Measurements from ENCODE around the gene LY86. TPM values are rescaled to one million over a fixed set of nuclear protein-coding genes. Genes with fewer than 3 reads are reported as not detected.

LY86 gene
- total and polyA plus RNA-seq, 2 donors (not counting 3 experiments of a cell fraction or from before 2014, with no cell fraction given) = not detected

DNA sequence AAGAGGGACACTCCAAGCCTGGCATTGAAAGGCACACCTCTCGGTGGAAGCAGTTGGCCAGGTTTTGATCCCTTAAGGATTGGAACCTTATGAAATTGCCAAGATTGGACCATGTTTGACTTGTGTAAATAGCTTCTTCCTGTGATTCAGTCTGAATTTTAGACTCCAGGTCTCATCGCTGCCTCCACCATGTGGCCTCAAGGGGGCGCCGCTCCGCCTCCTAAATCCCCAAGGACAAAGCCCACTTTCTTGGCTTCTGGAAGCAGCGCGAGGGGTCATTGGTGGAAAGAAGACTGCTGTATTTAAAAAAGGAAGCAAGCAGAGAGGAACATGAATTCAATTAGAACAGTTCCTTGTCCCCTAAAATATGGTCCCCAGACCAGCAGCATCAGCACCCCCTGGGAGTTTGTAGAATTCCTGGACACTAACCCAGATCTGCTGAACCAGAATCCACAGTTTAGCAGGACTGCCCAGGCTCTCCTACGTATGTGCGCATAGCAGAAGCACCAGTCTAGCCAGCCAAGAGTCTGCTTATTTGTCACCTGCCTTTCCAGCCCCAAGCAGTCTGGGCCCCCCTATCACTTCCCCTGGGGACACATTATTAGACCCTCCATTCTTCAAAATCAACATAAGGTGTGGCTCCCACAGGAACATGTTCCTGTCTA lies 108.5 kb downstream of the LY86 start:
- Histone ChIP-seq H3K9ac (replicated peaks; ENCODE audit: extremely low read depth, insufficient read depth, low read length) (no peak overlapping the region), H3K4me1 (ENCODE audit: control insufficient read depth, extremely low read depth, insufficient read depth, low read length) (peaks cover 12% of the 10 kb centered on the region), H3K79me2 (ENCODE audit: control insufficient read depth, insufficient read depth, low read length) (no peaks in the 10 kb centered on the region), H3K27ac (ENCODE audit: insufficient read depth, low read depth, low read length) (peak overlapping the region; percentile 20), H2AFZ (ENCODE audit: low read depth, low read length) (peak overlapping the region; percentile 73), H3K9me1 (replicated peaks; ENCODE audit: control insufficient read depth, extremely low read depth, insufficient read depth, low read length) (no peaks in the 10 kb centered on the region), H3K36me3 (ENCODE audit: control insufficient read depth in 2 of 2, extremely low read depth in 1 of 2, insufficient read depth in 2 of 2, low read length in 2 of 2) (no peaks in the 10 kb centered on the region), H4K20me1 (replicated peaks; ENCODE audit: control insufficient read depth, extremely low read depth, insufficient read depth, low read length) (no peaks in the 10 kb centered on the region), H3K4me2 (ENCODE audit: insufficient read depth, low read length) (peak overlapping the region; percentile 56), H3K9me3 (replicated peaks; ENCODE audit: control insufficient read depth, insufficient read depth, low read length) (no peaks in the 10 kb centered on the region), H3K27me3 (ENCODE audit: control insufficient read depth in 2 of 2, insufficient read depth in 2 of 2, low read length in 2 of 2) (no peaks in the 10 kb centered on the region), H3K4me3 (replicated peaks in 1 of 3; ENCODE audit: insufficient read depth in 1 of 3, low read depth in 1 of 3, low read length in 3 of 3) (no peak overlapping the region)
- CTCF ChIA-PET = interaction anchor here (0.6 to 2.5 kb wide), 79 partner anchors 9 to 1226 kb away, joined by 3 to 66 read pairs (median 4); partner anchors contain the start of genes CAGE1, RIOK1 and SNRNP48
- POLR2A ChIA-PET = interaction anchor here (1.1 kb wide), 1 partner anchor 20 kb away, joined by 4 read pairs; no protein-coding TSS in a partner anchor
- BruUV-seq (replicated peaks) = no TSS peak
- dilution Hi-C loops (cut with MboI; ENCODE audit: extremely low pct_ligation_motif_present, low sequenced_read_pairs) (no loop called here), intact Hi-C loops (cut with micrococcal nuclease) (loop anchor here (1.0 to 5.0 kb wide), 8 partner anchors 8 to 546 kb away; no protein-coding TSS in a partner anchor)
- TF ChIP-seq, protein P1, sequence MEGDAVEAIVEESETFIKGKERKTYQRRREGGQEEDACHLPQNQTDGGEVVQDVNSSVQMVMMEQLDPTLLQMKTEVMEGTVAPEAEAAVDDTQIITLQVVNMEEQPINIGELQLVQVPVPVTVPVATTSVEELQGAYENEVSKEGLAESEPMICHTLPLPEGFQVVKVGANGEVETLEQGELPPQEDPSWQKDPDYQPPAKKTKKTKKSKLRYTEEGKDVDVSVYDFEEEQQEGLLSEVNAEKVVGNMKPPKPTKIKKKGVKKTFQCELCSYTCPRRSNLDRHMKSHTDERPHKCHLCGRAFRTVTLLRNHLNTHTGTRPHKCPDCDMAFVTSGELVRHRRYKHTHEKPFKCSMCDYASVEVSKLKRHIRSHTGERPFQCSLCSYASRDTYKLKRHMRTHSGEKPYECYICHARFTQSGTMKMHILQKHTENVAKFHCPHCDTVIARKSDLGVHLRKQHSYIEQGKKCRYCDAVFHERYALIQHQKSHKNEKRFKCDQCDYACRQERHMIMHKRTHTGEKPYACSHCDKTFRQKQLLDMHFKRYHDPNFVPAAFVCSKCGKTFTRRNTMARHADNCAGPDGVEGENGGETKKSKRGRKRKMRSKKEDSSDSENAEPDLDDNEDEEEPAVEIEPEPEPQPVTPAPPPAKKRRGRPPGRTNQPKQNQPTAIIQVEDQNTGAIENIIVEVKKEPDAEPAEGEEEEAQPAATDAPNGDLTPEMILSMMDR (IDR thresholded peaks at IDR 0.05; ENCODE audit: extremely low read depth in 1 of 2, insufficient read depth in 1 of 2, low read depth in 1 of 2, low read length in 2 of 2) = peak; percentile 90 to 96
- TF ChIP-seq FOS (IDR thresholded peaks at IDR 0.05; ENCODE audit: borderline replicate concordance, insufficient read depth, low read length) (no peak), POLR2AphosphoS5 (IDR thresholded peaks at IDR 0.05; ENCODE audit: insufficient read depth, low read depth, low read length) (no peak)
- TF ChIP-seq, protein P2, sequence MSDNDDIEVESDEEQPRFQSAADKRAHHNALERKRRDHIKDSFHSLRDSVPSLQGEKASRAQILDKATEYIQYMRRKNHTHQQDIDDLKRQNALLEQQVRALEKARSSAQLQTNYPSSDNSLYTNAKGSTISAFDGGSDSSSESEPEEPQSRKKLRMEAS (IDR thresholded peaks at IDR 0.05; ENCODE audit: insufficient read depth, insufficient read length) = no peak
- peak; percentile 91 for FAIRE-seq
- peak; percentile 91 for DNase-seq (ENCODE audit: low read depth, low spot score)
